DND-41 (cell line): ENCODE data around the gene LILRB3.
"Not testable (repeated sequence)": the region's sequence is repeated elsewhere in the genome, so short reads cannot be mapped to it uniquely, and the experiment has no call there.

Experiments used
- EZH2 ChIP-seq: IDR thresholded peaks from 3 replicates; pipeline ENCODE4 v1.6.1; 2012; ENCODE audit warnings: borderline replicate concordance, low read depth, mild to moderate bottlenecking, moderate library complexity, low read length, inconsistent platforms; ENCODE audit not compliant: severe bottlenecking
- TF ChIP-seq, protein P1 (sequence below): IDR thresholded peaks from 2 replicates; pipeline ENCODE4 v1.5.1; 2012; ENCODE audit warnings: borderline replicate concordance, low read length, moderate library complexity, mild to moderate bottlenecking; ENCODE audit not compliant: poor library complexity, severe bottlenecking; ENCODE audit errors: extremely low read depth

DNA sequence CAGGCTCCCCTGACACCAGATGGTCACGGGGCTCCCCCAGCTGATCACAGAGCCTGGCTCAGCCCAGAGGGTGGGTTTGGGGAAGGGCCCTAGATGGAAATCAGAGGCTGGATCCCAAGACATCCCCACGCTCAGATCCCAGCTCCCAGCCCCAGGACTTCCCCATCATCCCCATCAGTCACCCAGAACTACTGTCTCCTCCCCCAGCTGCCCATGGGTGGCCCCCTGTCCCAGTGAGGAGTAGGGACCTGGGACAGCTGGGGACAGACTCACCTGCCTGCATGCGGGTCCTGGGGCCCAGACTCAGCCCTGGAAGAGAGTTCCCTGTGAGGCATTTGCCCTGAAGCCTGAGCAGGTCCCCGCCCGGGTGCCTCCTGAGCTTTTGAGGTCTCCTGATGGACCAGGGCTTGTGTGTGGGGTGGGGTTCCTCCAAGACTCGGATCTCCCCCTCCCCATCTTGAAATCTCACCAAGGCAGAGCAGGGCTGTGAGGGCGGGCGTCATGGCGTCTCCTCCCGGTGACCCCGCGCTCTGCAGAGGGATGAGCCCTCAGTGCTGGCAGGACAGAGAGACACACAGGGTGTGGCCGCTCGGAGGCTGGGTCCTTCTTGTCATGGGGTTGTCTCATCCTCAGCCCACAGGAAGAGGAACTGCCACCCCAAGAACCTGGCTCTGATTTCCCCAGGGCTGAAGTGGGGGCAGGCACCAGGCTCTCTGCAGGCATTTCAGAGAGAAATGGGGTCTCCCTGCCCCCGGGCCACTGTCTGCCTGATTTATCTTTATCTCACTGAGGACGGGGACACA, at the start of gene LILRB3:
- TF ChIP-seq, protein P1, sequence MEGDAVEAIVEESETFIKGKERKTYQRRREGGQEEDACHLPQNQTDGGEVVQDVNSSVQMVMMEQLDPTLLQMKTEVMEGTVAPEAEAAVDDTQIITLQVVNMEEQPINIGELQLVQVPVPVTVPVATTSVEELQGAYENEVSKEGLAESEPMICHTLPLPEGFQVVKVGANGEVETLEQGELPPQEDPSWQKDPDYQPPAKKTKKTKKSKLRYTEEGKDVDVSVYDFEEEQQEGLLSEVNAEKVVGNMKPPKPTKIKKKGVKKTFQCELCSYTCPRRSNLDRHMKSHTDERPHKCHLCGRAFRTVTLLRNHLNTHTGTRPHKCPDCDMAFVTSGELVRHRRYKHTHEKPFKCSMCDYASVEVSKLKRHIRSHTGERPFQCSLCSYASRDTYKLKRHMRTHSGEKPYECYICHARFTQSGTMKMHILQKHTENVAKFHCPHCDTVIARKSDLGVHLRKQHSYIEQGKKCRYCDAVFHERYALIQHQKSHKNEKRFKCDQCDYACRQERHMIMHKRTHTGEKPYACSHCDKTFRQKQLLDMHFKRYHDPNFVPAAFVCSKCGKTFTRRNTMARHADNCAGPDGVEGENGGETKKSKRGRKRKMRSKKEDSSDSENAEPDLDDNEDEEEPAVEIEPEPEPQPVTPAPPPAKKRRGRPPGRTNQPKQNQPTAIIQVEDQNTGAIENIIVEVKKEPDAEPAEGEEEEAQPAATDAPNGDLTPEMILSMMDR: not testable (repeated sequence)
- TF ChIP-seq EZH2: not testable (repeated sequence)
